HG03060 (cell line): ENCODE data around the gene PFDN5.

Experiments
- ATAC-seq: cut with Tn5 transposase; IDR thresholded peaks from one replicate; pipeline ENCODE4 v1.9.1; 2021; ENCODE audit warnings: low read depth, moderate number of reproducible peaks; ENCODE audit not compliant: unreplicated experiment

PFDN5 gene

DNA sequence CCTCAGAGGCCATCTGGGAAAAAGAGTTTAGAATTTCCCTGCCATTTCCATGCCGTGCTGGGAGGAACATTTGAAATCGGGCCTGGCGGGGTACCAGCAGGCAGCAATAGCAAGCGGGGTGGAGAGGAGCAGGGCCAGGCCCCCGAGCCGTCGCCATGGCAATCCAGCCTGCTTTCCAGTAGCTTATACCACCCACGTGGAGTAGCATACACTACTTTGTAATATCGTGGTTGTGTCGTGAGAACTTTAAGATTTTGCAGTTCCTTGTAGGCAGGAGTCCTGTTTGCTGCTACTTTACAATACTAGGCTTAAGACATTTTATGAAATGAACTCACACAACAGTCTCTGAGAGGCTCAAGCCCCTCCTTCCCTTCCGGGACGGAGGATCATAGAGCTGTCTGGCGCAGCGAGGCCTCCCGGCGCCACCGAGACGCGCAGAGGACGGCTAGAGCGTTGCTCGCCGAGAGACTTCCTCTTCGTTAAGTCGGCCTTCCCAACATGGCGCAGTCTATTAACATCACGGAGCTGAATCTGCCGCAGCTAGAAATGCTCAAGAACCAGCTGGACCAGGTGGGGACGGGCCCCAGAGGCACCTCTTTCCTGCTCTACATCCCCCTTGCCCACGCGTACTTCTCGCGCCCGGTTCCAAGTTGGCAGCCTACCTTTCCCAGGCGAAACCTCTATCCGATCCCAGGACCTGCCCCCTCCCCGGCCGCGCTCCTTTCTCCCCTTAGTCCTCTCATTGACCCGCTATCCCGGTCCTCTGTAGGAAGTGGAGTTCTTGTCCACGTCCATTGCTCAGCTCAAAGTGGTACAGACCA, at the start of gene PFDN5:
PFDN5 (plus strand) TSS at position 473 of the 821 bp plus-strand sequence; CDS start at position 499, 26 bp downstream.
- ATAC-seq: peak; percentile 58

DNA sequence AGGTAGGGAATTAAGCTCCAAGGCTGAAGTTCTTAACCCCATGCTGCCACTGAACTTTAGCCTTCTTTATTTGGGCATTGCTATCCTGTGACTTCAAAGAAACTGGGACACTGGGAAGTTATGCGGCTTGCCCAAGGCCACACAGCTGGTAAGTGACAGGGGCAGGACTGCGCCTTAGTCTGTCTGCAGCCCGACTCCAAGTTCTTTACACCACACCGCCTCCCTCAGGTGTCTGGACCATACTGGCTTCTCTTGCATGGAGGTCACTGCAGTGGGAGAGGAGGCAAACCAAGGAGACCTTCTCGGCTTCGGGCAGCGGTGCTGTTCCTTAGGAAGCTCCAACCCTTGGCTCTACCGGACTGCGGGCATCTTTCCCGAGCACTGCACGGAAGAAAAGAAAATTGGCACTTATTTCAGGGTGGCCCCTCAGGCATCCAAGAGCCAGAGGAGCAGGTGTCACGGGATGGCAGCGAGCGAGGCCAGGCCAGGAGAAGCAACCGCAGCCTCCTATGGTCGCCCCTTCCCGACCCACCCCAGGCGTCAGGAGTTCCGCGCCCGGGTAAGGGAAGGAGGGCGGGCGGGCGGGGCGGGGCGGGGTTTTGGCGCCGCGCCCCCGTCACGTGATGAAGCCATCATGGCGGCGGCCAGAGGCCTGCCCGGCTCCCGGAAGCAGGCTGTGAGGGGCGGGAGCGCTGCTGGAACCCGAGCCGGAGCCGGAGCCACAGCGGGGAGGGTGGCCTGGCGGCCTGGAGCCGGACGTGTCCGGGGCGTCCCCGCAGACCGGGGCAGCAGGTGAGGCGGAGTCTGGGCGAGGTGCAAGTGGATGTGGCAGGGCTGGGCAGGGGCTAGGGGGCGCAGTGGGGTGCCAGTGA, 43.6 kb upstream of the PFDN5 start:
- no peak for ATAC-seq

DNA sequence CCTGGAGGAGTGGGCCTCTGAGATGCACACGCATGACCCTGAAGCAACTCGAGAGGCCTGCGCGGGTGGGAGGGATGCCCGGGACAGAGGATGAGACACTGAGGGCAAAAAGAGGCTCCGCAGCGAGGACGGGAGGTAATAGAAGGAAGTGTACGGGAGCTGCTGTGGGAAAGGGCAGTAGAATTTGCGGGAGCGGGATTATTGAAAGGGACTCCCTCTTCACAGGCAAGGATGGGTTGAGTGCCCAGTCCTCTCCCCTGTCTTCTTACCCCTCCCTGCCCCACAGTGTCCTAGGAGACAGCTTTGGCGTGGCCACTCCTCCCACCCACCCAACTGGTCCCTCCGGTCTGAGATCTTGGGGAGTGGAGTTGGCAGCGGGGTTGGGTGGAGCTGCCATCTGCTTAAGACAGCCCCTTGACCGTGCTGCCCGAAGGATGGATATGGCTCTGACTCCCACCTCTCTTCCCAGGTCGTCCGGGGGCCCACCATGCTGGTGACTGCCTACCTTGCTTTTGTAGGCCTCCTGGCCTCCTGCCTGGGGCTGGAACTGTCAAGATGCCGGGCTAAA, 42.9 kb upstream of the PFDN5 start:
- no peak for ATAC-seq

DNA sequence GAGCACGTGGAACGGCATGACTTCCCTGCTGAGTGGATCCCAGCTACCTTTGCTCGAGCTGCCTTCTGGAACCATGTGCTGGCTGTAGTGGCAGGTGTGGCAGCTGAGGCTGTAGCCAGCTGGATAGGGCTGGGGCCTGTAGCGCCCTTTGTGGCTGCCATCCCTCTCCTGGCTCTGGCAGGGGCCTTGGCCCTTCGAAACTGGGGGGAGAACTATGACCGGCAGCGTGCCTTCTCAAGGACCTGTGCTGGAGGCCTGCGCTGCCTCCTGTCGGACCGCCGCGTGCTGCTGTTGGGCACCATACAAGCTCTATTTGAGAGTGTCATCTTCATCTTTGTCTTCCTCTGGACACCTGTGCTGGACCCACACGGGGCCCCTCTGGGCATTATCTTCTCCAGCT, 42.0 kb upstream of the PFDN5 start:
- no peak for ATAC-seq

DNA sequence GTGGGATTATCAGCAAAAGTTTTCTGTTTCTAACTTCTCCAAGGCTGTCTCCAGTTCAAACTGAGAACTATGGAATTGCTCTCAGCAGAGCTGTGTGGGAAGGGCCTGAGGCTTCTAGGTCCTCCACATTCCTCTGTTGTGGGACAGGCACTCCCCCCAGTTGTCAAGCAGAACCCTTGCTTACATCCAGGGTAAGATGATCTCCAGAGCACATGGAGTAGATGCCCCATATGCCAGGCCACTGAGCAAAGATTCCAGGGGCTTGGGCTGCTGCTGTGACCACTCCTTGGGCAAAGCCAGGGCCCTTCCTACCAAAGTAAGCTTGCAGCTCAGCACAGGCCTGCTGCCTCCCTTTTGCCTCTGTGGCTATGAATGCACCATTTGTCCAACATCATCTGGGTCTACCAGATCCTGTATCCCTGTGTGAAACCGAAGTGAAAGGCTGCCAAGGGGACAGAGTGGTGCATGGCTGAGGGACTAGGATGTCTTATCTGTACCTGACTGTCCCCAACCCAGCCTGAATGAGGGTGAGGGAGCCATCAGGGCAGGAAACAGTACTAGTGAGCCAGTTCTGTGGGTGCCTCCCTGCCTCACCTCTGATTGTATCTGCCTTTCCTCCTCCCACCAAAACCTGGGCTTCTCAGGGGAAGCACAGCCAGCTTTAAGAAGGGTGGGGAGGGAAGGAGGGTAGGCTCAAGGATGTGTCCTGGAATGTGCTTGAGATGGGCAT, 40.4 kb upstream of the PFDN5 start:
- ATAC-seq: no peak

DNA sequence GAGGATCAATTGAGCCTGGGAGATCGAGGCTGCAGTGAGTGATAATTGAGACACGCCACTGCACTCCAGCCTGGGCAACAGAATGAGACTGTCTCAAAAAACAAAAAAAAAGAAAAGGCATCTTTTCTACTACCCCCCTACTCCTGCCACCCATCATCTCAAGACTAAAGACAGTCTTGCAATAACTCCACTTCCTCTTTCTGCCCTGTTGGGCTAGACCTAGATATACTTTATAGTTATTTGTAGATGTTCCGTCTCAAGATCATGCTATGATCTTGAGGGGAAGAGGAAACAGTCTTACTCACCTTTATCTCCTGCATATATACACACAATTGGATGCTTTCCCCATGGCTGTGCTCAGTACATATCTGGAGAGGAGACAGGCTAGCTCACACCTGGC, 39.3 kb upstream of the PFDN5 start:
- ATAC-seq: no peak

DNA sequence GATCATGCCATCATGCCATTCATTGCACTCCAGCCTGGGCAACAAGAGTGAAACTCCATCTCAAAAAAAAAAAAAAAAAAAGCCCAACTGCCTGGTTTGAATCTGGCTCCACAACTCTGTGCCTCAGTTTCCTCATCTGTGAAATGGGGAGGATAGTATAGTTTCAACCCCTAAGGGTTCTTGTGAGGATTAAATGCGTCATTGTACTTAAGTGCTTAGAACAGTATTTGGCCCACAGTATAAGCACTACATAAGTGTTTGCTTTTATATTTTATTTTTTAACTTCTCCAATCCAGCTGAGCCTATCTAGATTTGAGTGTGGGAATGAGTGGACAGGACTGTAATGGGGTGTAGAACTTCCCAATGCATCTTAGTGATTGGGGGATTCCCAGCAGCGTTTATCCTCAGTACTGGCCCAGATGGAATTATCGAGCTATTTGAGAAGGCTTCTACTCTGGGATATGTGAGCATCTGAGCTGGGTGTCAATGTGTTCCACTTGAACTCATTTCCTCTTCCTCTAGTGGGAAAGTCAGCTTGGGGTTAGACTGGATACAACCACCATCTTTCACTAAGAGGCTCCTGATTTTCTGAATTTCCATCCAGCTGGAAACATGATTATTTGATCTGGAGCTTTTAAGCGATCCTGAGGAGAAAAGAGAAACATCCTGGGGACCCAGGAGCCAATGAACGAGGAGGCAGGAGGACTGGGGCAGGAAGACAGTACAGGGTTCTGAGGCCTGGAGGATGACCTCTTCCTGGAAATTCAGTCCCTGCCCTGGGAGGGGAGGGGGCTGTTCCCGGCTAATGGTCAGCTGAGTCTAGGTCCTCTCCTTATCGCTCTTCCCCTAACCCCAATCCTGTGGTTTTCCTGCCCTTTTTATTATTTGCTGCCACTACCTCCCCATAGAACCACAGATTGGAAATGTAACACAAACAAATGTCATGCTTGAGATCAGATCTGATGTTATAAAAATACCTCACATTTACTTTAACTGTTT, 36.5 kb upstream of the PFDN5 start:
- no peak for ATAC-seq

DNA sequence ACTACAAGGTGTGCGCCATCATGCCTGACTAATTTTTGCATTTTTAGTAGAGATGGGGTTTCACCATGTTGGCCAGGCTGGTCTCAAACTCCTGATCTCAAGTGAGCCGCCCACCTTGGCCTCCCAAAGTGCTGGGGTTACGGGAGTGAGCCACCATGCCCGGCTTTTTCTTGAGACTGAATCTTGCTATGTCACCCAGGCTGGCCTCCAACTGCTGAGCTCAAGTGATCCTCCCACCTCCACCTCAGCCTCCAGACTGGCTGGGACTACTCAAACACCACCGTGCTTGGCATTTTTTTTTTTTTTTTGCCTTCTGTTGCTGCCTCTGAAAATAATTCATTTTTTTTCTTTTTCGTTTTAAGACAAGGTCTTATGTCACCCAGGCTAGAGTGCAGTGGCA, 35.5 kb upstream of the PFDN5 start:
- ATAC-seq: no peak

DNA sequence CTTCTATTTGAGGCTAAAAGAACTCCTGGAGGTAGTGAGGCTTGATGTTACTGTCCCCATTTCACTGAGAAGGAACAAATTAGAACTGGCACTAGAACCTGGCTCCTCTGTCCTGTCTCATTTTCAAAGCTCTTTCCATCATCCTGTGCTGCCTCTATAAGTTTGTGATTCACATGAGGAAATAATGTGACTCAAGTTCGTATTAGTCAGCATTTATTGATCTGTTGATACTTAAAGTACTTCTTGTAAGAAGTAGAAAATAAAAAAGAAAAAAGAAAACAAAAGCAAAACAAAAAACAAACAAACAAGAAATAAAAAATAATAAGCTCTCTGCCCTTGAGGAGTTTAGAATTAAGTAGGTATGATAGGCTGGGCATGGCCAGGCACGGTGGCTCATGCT, 29.6 kb upstream of the PFDN5 start:
- no peak for ATAC-seq

DNA sequence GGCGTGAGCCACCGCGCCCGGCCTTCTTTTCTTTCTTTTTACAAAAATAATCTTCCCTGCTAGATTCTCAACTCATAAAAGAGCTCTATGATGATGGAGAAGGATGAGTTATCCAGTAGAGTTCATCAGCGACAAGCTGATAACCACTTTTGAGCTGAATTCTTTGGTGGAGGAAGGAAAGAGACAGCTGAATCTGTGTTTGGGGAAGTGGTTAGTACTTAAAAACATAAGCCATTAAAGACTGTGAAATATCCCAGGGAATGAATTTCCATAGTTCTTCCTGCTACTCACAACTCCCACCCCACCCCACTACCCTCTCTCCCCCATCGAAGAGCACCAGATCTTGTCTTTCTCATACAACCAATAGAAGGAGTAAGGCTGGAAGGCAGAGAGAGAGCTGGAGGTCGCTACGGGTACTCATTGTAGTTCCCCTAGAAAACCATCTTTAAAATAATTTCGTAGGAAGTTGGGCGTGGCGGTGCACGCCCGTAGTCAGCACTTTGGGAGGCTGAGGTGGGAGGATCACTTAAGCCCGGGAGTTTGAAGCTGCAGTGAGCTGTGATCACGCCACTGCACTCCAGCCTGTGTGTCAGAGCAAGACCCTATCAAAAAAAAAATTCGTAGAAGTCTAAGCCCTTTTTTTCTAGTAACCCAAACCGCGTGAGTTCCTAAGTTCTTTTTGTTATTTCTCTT, 27.9 kb upstream of the PFDN5 start:
- ATAC-seq: no peak

DNA sequence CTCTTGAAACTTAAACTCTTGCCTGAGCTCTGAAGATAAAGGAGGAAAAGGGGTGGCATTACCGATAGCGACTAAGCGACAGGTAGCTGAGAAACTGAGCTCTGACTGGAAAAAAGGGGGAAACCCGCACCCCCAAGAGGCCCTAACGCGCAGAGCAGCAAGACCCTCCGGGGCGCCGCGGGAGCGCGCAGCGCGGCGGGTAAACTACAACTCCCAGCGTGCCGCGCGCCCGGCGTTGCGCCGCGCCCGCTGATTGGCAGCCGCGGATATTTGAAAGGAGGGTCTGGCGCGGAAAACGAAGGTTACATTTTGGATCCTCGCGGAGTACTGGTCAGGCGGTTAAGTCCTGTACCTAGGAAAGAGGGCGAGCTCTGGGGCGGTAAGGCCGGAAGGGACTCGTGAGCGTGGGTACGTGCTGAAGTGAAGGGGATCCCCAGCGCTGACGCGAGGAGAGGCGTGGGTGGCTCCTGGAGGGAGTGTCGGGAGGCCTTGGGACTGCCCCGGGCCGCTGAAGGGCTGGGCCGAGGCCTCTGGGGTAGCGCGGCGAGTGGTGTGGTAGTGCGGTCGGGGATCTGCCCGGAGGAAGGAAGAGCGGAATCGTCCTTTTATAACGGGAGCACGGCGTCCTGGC, 27.2 kb upstream of the PFDN5 start, which contains the start of gene ESPL1:
ESPL1 (plus strand) TSS at position 301 of the 631 bp plus-strand sequence. CDS start 468 bp downstream, outside the sequence.
- peak; percentile 63 for ATAC-seq

DNA sequence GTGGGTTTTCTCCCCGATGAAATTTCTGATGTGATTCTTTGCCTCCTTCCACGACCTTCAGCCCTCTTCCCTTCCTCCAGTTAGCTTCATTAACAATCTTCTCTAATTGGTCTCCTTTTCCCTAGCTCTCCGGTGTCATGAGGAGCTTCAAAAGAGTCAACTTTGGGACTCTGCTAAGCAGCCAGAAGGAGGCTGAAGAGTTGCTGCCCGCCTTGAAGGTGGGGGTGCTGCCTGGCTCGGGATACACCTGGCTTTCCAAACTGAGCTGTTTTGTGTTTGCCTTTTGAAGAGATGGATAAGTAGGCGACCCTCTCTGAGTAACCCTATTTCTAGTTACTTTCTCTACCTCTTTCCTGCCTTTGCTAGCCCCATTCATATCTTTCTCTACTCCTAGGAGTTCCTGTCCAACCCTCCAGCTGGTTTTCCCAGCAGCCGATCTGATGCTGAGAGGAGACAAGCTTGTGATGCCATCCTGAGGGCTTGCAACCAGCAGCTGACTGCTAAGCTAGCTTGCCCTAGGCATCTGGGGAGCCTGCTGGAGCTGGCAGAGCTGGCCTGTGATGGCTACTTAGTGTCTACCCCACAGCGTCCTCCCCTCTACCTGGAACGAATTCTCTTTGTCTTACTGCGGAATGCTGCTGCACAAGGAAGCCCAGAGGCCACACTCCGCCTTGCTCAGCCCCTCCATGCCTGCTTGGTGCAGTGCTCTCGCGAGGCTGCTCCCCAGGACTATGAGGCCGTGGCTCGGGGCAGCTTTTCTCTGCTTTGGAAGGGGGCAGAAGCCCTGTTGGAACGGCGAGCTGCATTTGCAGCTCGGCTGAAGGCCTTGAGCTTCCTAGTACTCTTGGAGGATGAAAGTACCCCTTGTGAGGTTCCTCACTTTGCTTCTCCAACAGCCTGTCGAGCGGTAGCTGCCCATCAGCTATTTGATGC, 26.4 kb upstream of the PFDN5 start:
- ATAC-seq: no peak

DNA sequence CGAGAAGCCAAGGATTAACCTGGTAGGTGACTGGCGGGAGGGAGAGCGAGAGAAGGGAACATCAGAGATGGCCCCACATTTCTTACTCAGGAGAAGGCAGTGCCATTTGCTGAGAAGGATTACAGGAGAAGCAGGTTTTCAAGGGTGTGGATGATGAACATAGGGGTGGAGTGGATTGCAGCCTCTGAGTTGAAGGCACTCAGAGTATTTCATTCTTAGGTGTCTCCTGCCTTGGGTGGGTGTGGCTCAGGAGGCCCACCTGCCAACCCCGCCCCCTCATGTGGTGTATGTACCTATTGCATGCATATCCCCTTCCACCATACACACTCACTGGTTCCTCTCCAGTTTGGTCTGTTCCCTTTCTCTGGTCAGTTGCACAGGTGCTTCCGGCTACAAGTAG, 20.9 kb upstream of the PFDN5 start:
- no peak for ATAC-seq

DNA sequence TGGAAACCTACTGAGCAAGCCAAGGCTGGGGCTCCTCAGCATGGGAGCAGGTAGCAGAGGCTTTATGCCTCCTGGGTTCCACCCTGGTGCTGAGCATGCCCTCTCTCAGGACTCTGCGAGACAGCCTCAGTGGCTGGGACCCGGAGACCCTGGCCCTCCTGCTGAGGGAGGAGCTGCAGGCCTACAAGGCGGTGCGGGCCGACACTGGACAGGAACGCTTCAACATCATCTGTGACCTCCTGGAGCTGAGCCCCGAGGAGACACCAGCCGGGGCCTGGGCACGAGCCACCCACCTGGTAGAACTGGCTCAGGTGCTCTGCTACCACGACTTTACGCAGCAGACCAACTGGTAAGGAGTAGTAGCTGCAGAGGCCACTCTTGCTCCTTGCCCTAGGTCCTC, 18.8 kb upstream of the PFDN5 start:
- ATAC-seq: no peak

DNA sequence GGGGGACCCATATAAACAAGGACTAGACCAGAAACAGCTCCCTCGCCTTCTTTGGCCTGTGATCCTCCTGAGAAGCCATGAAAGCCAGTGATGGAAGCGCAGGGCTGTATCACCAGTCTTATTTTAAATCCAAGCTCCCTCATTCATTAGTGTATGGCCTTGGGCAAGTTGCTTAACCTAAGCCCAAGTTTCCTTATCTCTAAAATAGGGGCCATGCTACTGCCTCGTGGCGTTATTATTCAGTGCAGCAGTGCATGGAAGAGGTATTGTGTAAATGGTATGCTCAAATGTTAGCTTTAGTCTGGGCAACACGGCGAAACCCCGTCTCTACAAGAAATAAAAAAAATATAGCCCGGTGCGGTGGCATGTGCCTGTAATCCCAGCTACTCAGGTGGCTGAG, 17.4 kb upstream of the PFDN5 start:
- ATAC-seq: no peak

DNA sequence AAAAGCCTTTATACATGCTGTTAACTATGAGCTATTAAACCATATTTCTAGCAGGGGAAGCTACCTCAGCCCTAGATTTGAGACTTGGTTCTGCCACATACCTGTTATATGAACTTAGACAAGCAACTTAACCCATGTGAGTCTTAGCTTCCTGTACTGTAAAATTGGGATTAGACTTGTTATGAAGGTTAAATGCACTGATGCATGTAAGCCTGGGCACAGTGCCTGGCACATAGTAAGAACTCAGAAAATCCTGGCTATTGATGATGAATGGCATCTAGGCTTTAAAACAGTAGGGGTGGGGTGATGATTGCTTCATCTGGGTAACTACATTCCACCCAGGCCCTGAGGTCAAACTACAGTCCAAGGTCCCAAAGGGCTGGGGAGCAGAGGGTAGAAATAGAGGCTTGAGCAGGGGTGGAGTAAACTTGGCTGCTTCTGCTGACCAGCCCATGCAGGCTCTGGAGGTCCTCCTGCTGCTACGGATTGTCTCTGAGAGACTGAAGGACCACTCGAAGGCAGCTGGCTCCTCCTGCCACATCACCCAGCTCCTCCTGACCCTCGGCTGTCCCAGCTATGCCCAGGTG, 16.0 kb upstream of the PFDN5 start:
- no peak for ATAC-seq
